ENCODE data around the gene PTGFRN.

PTGFRN gene

DNA sequence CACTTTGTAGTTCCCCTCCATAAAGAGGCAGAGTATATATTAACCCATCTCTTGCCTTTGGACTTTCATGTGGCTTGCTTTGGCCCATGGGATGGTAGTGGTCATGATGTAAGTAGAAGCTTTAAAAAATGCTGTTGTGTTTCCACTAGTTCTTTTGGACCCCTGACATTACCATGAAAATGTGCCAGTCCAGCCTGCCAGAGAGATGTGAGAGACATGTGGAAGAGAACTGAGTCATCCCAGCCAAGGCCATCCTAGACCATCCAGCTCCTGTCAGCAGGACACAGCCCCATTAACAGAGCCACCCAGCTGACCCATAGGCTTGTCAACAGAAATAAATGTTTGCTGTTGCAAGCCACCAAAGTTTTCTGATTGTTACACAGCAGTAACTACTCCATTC, 87.9 kb downstream of the PTGFRN start:
- TF ChIP-seq GATA2 (IDR thresholded peaks at IDR 0.05; ENCODE audit: low read depth, low read length) (no peak), GATA3 (IDR thresholded peaks at IDR 0.05; ENCODE audit: low read depth, low read length) (no peak)

DNA sequence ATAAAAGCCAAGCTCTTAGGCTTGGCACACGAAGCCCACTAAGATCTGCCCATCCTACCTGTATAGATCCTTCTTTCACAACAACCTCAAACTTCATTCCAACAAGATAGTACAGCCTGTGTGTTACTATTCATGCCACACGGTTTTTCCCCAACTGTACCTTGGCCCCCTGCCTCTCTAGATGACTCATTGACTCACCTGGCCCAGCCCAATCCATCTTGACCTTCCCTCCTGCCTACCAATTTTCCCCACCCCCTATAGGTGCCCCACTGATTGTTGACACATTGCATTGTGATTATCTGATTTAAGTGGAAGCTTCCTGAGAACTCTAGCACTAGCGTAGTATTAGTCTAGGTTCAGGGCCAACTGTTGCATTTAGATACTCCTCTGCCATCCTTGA, 89.9 kb downstream of the PTGFRN start:
- TF ChIP-seq GATA2 (IDR thresholded peaks at IDR 0.05; ENCODE audit: low read depth, low read length) (no peak), GATA3 (IDR thresholded peaks at IDR 0.05; ENCODE audit: low read depth, low read length) (no peak)

- no peak for TF ChIP-seq GATA3 (IDR thresholded peaks at IDR 0.05; ENCODE audit: low read depth, low read length)
- no peak for TF ChIP-seq GATA2 (IDR thresholded peaks at IDR 0.05; ENCODE audit: low read depth, low read length)
These were observed 90.4 kb downstream of the PTGFRN start for GRCh38 chr1:117000142-117000541.

- TF ChIP-seq GATA3 (IDR thresholded peaks at IDR 0.05; ENCODE audit: low read depth, low read length) (no peak), GATA2 (IDR thresholded peaks at IDR 0.05; ENCODE audit: low read depth, low read length) (no peak)
These were observed 91.7 kb downstream of the PTGFRN start, which contains the start of gene CD101 for GRCh38 chr1:117001254-117001927. Gene CD101, plus strand, starts transcription at chr1:117001760. Its CDS starts 58 bp downstream, at chr1:117001818.

- no peak for TF ChIP-seq GATA3 (IDR thresholded peaks at IDR 0.05; ENCODE audit: low read depth, low read length)
- TF ChIP-seq GATA2 (IDR thresholded peaks at IDR 0.05; ENCODE audit: low read depth, low read length) = no peak
These were observed 93.6 kb downstream of the PTGFRN start for GRCh38 chr1:117003223-117003875.

DNA sequence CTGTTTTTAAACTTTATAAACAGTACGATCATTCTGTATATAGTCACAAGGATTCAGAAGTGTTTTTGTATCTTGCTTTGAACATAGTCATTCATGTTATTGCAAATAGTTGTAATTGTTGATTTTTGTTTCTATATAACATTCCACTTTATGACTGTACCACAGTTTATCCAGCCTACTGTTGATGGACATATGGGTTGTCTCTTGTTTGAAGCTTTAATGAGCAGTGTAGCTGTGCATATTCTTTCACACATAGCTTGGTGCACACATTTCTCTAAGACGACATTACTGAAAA, 98.0 kb downstream of the PTGFRN start:
- TF ChIP-seq GATA3 (IDR thresholded peaks at IDR 0.05; ENCODE audit: low read depth, low read length) (no peak), GATA2 (IDR thresholded peaks at IDR 0.05; ENCODE audit: low read depth, low read length) (no peak)

DNA sequence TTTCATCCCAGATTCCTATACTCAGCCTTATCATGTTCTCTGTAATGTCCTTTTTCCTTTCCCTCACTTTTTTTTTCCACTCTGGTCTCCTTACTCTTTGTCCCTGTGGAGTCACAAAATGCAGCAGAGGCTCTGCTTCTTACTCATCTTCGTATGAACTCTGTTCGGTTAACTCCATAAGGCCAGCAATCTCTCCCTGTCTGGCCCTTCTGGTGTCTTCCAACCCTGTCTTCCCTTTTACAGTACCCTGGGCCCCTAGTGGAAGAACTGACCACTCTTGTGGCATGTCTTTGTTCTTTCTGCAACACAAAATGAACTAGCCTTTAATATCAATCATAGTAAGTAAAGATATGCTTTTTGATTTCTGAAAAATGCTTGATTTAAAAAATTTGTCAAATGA, 98.9 kb downstream of the PTGFRN start:
- TF ChIP-seq GATA3 (IDR thresholded peaks at IDR 0.05; ENCODE audit: low read depth, low read length) (no peak), GATA2 (IDR thresholded peaks at IDR 0.05; ENCODE audit: low read depth, low read length) (no peak)

- TF ChIP-seq GATA2 (IDR thresholded peaks at IDR 0.05; ENCODE audit: low read depth, low read length) = no peak
- TF ChIP-seq GATA3 (IDR thresholded peaks at IDR 0.05; ENCODE audit: low read depth, low read length) = no peak
These were observed 99.4 kb downstream of the PTGFRN start for GRCh38 chr1:117009132-117009531.

- TF ChIP-seq GATA2 (IDR thresholded peaks at IDR 0.05; ENCODE audit: low read depth, low read length) = no peak
- TF ChIP-seq GATA3 (IDR thresholded peaks at IDR 0.05; ENCODE audit: low read depth, low read length) = no peak
These were observed 100.7 kb downstream of the PTGFRN start for GRCh38 chr1:117010310-117010969.

DNA sequence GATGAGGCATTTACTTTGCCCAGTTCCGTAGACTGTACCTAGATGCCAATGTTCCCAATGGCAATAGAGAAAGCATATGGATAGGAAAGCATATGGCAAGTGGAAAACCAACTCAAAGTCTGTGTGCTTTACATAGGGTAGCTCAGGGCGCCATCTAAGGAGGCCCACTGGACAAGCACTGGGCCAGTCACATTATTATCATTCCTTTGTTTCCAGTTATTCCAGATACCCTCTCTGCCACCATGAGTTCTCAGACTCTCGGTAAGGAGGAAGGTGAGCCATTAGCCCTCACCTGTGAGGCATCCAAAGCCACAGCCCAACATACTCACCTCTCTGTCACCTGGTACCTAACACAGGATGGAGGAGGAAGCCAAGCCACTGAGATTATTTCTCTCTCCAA, 101.6 kb downstream of the PTGFRN start:
- no peak for TF ChIP-seq GATA3 (IDR thresholded peaks at IDR 0.05; ENCODE audit: low read depth, low read length)
- TF ChIP-seq GATA2 (IDR thresholded peaks at IDR 0.05; ENCODE audit: low read depth, low read length) = no peak

DNA sequence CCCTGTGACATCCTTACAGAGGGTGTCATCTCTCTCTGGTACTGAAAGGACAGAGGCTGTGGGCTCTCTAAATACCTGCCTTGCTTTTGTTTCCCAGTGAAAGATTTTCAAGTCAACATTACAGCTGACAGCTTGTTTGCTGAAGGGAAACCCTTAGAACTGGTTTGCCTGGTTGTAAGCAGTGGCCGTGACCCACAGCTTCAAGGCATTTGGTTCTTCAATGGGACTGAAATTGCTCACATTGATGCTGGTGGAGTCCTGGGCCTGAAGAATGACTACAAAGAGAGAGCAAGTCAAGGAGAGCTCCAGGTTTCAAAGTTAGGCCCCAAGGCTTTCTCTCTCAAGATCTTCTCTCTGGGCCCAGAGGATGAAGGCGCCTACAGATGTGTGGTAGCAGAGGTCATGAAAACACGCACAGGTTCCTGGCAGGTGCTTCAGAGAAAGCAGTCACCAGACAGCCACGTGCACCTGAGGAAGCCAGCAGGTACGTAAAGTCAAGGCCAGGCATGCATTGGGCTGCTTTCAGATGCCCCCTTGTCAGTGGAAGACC, 103.7 kb downstream of the PTGFRN start:
- no peak for TF ChIP-seq GATA3 (IDR thresholded peaks at IDR 0.05; ENCODE audit: low read depth, low read length)
- TF ChIP-seq GATA2 (IDR thresholded peaks at IDR 0.05; ENCODE audit: low read depth, low read length) = no peak

DNA sequence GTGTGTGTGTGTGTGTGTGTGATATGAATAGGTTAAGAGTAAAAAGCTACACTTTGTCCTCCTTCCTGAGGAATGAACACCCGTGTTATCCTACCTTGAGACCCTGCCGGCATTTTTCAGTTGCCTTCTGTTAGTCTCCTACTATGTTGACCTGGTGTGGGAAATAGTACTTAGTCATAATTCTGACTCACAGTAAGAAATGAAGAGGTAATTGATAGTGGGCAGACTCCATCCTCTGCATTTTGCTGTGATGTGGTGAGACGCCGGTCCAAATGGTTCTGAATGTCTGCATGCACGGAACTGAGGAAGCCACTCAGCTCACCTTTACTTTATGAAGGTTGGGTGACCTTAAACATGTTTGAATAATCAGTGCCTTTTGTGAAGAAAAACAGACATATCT, 104.5 kb downstream of the PTGFRN start:
- TF ChIP-seq GATA2 (IDR thresholded peaks at IDR 0.05; ENCODE audit: low read depth, low read length) (no peak), GATA3 (IDR thresholded peaks at IDR 0.05; ENCODE audit: low read depth, low read length) (no peak)

DNA sequence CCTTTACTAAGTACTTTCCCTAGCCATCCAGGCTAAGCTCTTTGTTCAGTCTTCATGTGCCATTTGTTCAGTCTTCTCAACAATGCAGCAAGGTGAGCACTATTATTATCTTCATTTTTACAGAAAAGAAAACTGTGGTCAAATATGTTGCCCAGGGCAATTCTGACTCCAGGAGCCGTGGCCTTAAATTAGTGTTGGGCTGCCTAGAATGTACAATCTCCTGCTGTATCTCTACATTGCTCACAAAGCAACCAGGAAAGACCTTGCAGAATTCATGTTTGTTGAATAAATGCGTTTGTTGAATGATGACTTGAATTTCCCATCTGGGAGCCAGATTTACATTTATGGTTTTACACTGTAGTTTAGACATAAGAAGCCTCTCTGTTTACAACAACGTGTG, 106.0 kb downstream of the PTGFRN start:
- peak; percentile 37; the same call in 1 of the 2 replicates for TF ChIP-seq GATA2 (IDR thresholded peaks at IDR 0.05; ENCODE audit: low read depth, low read length)
- no peak for TF ChIP-seq GATA3 (IDR thresholded peaks at IDR 0.05; ENCODE audit: low read depth, low read length)

DNA sequence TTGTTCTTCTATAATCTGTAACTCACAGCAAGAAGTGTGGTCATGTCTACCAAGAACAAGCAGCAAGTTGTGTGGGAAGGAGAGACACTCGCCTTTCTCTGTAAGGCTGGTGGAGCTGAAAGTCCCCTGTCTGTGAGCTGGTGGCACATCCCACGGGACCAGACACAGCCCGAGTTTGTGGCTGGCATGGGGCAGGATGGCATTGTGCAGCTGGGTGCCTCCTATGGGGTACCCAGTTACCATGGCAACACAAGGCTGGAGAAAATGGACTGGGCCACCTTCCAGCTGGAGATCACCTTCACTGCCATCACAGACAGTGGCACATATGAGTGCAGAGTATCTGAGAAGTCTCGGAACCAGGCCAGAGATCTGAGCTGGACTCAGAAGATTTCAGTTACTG, 107.3 kb downstream of the PTGFRN start:
- TF ChIP-seq GATA2 (IDR thresholded peaks at IDR 0.05; ENCODE audit: low read depth, low read length) (no peak), GATA3 (IDR thresholded peaks at IDR 0.05; ENCODE audit: low read depth, low read length) (no peak)

DNA sequence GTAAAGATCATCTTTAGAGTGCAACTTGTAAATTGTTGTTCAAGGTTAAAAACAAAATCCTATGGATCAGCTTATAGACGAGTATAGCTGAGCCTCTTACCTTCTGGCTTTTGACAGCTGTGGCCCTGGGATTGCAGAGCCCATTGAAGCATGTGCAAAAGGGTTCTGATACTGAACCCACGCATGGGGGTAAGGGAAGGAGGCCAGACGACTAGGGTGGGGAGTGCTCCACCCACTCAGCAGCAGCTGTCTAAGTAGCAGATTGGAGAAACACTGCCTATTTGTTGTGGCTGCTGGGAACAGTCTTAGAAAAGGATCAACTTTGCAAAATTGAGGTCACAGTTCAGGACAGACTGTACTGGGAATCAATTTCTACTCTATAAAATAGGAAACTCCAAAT, 107.9 kb downstream of the PTGFRN start:
- no peak for TF ChIP-seq GATA3 (IDR thresholded peaks at IDR 0.05; ENCODE audit: low read depth, low read length)
- no peak for TF ChIP-seq GATA2 (IDR thresholded peaks at IDR 0.05; ENCODE audit: low read depth, low read length)
